ENCODE data around the gene IPO5. TPM values are rescaled to one million over a fixed set of nuclear protein-coding genes. Genes with fewer than 3 reads are reported as not detected.
"Not testable (repeated sequence)": the region's sequence is repeated elsewhere in the genome, so short reads cannot be mapped to it uniquely, and the experiment has no call there.

The IPO5 gene
- total and polyA plus RNA-seq, 2 of the 4 experiments (the other 2 are of a cell fraction): 89.2 to 270 TPM

DNA sequence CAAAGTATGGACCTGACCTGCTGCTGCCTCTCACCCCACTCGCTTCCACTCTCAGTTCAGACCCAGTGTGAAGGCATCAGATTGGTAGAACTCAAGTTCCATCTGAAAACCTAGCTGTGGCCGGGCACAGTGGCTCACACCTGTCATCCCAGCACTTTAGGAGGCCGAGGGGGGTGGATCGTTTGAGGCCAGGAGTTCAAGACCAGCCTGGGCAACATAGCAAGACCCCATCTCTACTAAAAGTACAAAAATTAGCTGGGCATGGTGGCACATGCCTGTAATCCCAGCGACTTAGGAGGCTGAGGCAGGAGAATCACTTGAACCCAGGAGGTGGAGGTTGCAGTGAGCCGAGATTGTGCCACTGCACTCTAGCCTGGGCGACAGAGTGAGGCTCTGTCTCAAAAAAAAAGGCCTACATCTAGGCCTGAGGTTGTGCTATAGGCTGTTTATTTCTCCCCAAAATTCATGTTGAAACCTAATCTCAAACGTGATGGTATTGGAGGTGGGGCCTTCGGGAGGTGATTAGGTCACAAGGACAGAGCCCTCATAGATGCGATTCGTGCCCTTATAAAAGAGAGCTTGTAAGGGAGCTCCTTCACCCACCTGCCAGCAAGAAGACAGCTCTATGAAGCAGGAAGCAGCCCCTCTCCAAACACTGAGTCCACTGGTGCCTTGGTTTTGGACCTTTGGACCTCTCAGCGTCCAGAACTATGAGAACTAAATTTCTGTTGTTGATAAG is 83.3 kb downstream of the IPO5 start:
- no CpG with 5 or more reads among the region's 12 CpGs for WGBS, 2 experiments (ENCODE audit: extremely low coverage in 2 of 2, insufficient read length in 1 of 2)
- intact Hi-C loops (cut with micrococcal nuclease): not testable (repeated sequence)

More for the DNA sequence above, 83.3 kb downstream of the IPO5 start:
- H4K20me1 ChIP-seq (ENCODE audit: insufficient read depth, low read length); ATAC-seq (ENCODE audit: low read depth); H3K27ac ChIP-seq (ENCODE audit: insufficient read depth, low read length); DNase-seq; H3K9me3 ChIP-seq (ENCODE audit: control insufficient read depth, insufficient read depth, low read length); H2BK15ac ChIP-seq (ENCODE audit: low read depth, low read length); H4K5ac ChIP-seq (ENCODE audit: low read depth, low read length); H3K56ac ChIP-seq (ENCODE audit: extremely low read depth, insufficient read depth, low read length); H3K14ac ChIP-seq (replicated peaks; ENCODE audit: low read depth, low read length); H3K23ac ChIP-seq (ENCODE audit: low read depth, low read length); H2BK120ac ChIP-seq (ENCODE audit: low read depth, low read length); H3K79me1 ChIP-seq (ENCODE audit: low read depth in 1 of 2, low read length in 2 of 2); H3K4me1 ChIP-seq (ENCODE audit: control insufficient read depth, insufficient read depth, low read length); H3K9me1 ChIP-seq (ENCODE audit: insufficient read depth, low read length); H3K9ac ChIP-seq (ENCODE audit: low read depth, low read length); H2BK5ac ChIP-seq (ENCODE audit: low read depth, low read length, poor library complexity, severe bottlenecking); in situ Hi-C loops (cut with MboI; ENCODE audit: low sequenced_read_pairs); BruUV-seq (replicated peaks); H3K27me3 ChIP-seq (ENCODE audit: control insufficient read depth, insufficient read depth, low read length); H3K18ac ChIP-seq (ENCODE audit: low read depth, low read length); H3K4me2 ChIP-seq (ENCODE audit: low read depth, low read length); H2AK9ac ChIP-seq (replicated peaks; ENCODE audit: low read depth, low read length, poor library complexity); H4K8ac ChIP-seq (ENCODE audit: low read depth in 2 of 2, low read length in 2 of 2); H2BK20ac ChIP-seq (ENCODE audit: low read depth, low read length); dilution Hi-C loops (cut with HindIII; ENCODE audit: low sequenced_read_pairs, unreplicated experiment); POLR2A ChIA-PET (ENCODE audit: unreplicated experiment); H4K91ac ChIP-seq (ENCODE audit: insufficient read depth, low read depth, low read length); H3K4me3 ChIP-seq (ENCODE audit: insufficient read depth, low read depth, low read length); H3K4ac ChIP-seq (ENCODE audit: low read depth, low read length); H3K36me3 ChIP-seq (ENCODE audit: control insufficient read depth, insufficient read depth, low read length); H2AK5ac ChIP-seq (ENCODE audit: low read depth, low read length); H2AFZ ChIP-seq (replicated peaks; ENCODE audit: low read length, poor library complexity): not testable (repeated sequence)
- CTCF ChIA-PET: interaction anchor here (1.2 kb wide), 1 partner anchor 11 kb away, joined by 6 read pairs; no protein-coding TSS in a partner anchor

Data from IMR-90 (cell line).